ENCODE results near the gene LRMDA. TPM values are rescaled to one million over a fixed set of nuclear protein-coding genes. Genes with fewer than 3 reads are reported as not detected.
"Not testable (repeated sequence)": the region's sequence is repeated elsewhere in the genome, so short reads cannot be mapped to it uniquely, and the experiment has no call there.

LRMDA gene
- total and polyA plus RNA-seq, 4 donors: 12.1 to 40.8 (median 21.6) TPM

GRCh38 chr10:75766106-75766505 lies 334.7 kb downstream of the LRMDA start:
- H3K36me3 ChIP-seq (ENCODE audit: control insufficient read depth in 4 of 4, insufficient read depth in 4 of 4, low read length in 4 of 4): no peaks in the 10 kb centered on the region
- no peak overlapping the region for H3K27ac ChIP-seq (ENCODE audit: low read depth in 1 of 2, low read length in 1 of 2)
- DNase-seq (no peak), ATAC-seq (ENCODE audit: insufficient read depth, low FRiP score) (no peak)
- no peak overlapping the region for H3K9ac ChIP-seq (ENCODE audit: insufficient read depth in 1 of 2, low read length in 2 of 2)
- H3K4me1 ChIP-seq (ENCODE audit: control insufficient read depth in 5 of 5, insufficient read depth in 5 of 5, low read length in 5 of 5): peaks cover 0 to 11% (median 1%) of the 10 kb centered on the region in 5 donors
- no peaks in the 10 kb centered on the region for H3K9me3 ChIP-seq (ENCODE audit: control insufficient read depth in 4 of 4, insufficient read depth in 3 of 4, low read length in 3 of 4)
- TF ChIP-seq CTCF (IDR thresholded peaks at IDR 0.05; ENCODE audit: control extremely low read depth, extremely low read depth): no peak
- H3K4me3 ChIP-seq: no peak overlapping the region
- no peaks in the 10 kb centered on the region for H3K27me3 ChIP-seq (ENCODE audit: control insufficient read depth in 3 of 3, insufficient read depth in 3 of 3, low read length in 2 of 3)

GRCh38 chr10:75766752-75767151 lies 335.3 kb downstream of the LRMDA start:
- not testable (repeated sequence) for H3K4me3 ChIP-seq; DNase-seq; H3K27ac ChIP-seq (ENCODE audit: low read depth in 1 of 2, low read length in 1 of 2); H3K27me3 ChIP-seq (ENCODE audit: control insufficient read depth in 3 of 3, insufficient read depth in 3 of 3, low read length in 2 of 3); H3K36me3 ChIP-seq (ENCODE audit: control insufficient read depth in 4 of 4, insufficient read depth in 4 of 4, low read length in 4 of 4); H3K9ac ChIP-seq (ENCODE audit: insufficient read depth in 1 of 2, low read length in 2 of 2); ATAC-seq (ENCODE audit: insufficient read depth, low FRiP score); H3K9me3 ChIP-seq (ENCODE audit: control insufficient read depth in 4 of 4, insufficient read depth in 3 of 4, low read length in 3 of 4)
- WGBS, 2 donors: 96 to 100% methylated on average over 4 of the region's 4 CpGs
- peaks cover 0 to 16% (median 3%) of the 10 kb centered on the region in 5 donors for H3K4me1 ChIP-seq (ENCODE audit: control insufficient read depth in 5 of 5, insufficient read depth in 5 of 5, low read length in 5 of 5)

- TF ChIP-seq CTCF (IDR thresholded peaks at IDR 0.05; ENCODE audit: control extremely low read depth, extremely low read depth): no peak
- Histone ChIP-seq H3K27me3 (ENCODE audit: control insufficient read depth in 3 of 3, insufficient read depth in 3 of 3, low read length in 2 of 3) (no peaks in the 10 kb centered on the region), H3K9me3 (ENCODE audit: control insufficient read depth in 4 of 4, insufficient read depth in 3 of 4, low read length in 3 of 4) (no peaks in the 10 kb centered on the region), H3K36me3 (ENCODE audit: control insufficient read depth in 4 of 4, insufficient read depth in 4 of 4, low read length in 4 of 4) (no peaks in the 10 kb centered on the region), H3K4me1 (ENCODE audit: control insufficient read depth in 5 of 5, insufficient read depth in 5 of 5, low read length in 5 of 5) (peaks cover 0 to 41% (median 6%) of the 10 kb centered on the region in 5 donors), H3K27ac (ENCODE audit: low read depth in 1 of 2, low read length in 1 of 2) (no peak overlapping the region), H3K4me3 (no peak overlapping the region), H3K9ac (ENCODE audit: insufficient read depth in 1 of 2, low read length in 2 of 2) (no peak overlapping the region)
- ATAC-seq (ENCODE audit: insufficient read depth, low FRiP score): peak; percentile 16
- 63 to 71% methylated on average over 7 of the region's 7 CpGs for WGBS, 2 donors
- DNase-seq: no peak
Observed at GRCh38 chr10:75770626-75771081, 339.2 kb downstream of the LRMDA start.

GRCh38 chr10:75771606-75772005 lies 340.2 kb downstream of the LRMDA start:
- peaks cover 0 to 43% (median 6%) of the 10 kb centered on the region in 5 donors for H3K4me1 ChIP-seq (ENCODE audit: control insufficient read depth in 5 of 5, insufficient read depth in 5 of 5, low read length in 5 of 5)
- H3K4me3 ChIP-seq: no peak overlapping the region
- H3K27ac ChIP-seq (ENCODE audit: low read depth in 1 of 2, low read length in 1 of 2): peak overlapping the region in 1 of 2 donors; percentile 57
- no peaks in the 10 kb centered on the region for H3K27me3 ChIP-seq (ENCODE audit: control insufficient read depth in 3 of 3, insufficient read depth in 3 of 3, low read length in 2 of 3)
- ATAC-seq (ENCODE audit: insufficient read depth, low FRiP score): no peak
- H3K36me3 ChIP-seq (ENCODE audit: control insufficient read depth in 4 of 4, insufficient read depth in 4 of 4, low read length in 4 of 4): no peaks in the 10 kb centered on the region
- 30 to 44% methylated on average over 1 of the region's 1 CpG for WGBS, 2 donors
- no peaks in the 10 kb centered on the region for H3K9me3 ChIP-seq (ENCODE audit: control insufficient read depth in 4 of 4, insufficient read depth in 3 of 4, low read length in 3 of 4)
- no peak for TF ChIP-seq CTCF (IDR thresholded peaks at IDR 0.05; ENCODE audit: control extremely low read depth, extremely low read depth)
- no peak for DNase-seq
- no peak overlapping the region for H3K9ac ChIP-seq (ENCODE audit: insufficient read depth in 1 of 2, low read length in 2 of 2)

All from lung (tissue), 12 donors.